A673 (cell line): ENCODE data around the gene MUSTN1.

Experiments used
- EZH2 ChIP-seq: fragments of 200-600 bp; sonication (generic); IDR thresholded peaks from 2 replicates; pipeline ENCODE4 v1.6.1; 2017; ENCODE audit warnings: borderline replicate concordance, low read depth, mild to moderate bottlenecking, mixed read lengths, antibody characterized with exemption, low read length; ENCODE audit not compliant: poor library complexity, severe bottlenecking
- TF ChIP-seq, protein P1 (sequence below): fragments of 300-800, 200-600 bp; sonication (generic); conservative IDR thresholded peaks from 2 replicates; pipeline ENCODE4 v1.5.1; 2017; ENCODE audit warnings: low read depth, mild to moderate bottlenecking, antibody characterized with exemption, low read length, moderate library complexity, mixed read lengths

DNA sequence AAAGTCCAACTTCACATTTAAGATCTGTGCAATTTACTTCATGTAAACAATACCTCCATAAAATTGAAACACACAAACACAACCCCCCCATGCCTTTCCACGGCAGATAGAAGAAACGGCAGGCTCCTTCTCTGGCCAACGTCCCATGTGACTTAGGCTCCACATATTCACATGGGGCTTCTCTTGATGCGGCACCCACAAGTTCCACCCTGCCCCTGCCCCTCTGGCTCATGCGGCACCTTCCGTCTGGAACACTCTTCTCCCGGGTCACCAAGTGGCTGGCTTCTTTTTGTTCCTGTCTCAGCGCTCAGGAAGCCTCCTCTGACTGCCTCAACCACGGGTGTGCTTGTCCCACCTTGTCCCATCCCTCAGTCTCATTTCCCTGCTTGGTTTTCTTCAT is 36.9 kb upstream of the MUSTN1 start:
- TF ChIP-seq, protein P1, sequence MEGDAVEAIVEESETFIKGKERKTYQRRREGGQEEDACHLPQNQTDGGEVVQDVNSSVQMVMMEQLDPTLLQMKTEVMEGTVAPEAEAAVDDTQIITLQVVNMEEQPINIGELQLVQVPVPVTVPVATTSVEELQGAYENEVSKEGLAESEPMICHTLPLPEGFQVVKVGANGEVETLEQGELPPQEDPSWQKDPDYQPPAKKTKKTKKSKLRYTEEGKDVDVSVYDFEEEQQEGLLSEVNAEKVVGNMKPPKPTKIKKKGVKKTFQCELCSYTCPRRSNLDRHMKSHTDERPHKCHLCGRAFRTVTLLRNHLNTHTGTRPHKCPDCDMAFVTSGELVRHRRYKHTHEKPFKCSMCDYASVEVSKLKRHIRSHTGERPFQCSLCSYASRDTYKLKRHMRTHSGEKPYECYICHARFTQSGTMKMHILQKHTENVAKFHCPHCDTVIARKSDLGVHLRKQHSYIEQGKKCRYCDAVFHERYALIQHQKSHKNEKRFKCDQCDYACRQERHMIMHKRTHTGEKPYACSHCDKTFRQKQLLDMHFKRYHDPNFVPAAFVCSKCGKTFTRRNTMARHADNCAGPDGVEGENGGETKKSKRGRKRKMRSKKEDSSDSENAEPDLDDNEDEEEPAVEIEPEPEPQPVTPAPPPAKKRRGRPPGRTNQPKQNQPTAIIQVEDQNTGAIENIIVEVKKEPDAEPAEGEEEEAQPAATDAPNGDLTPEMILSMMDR, result no peak
- TF ChIP-seq EZH2, result no peak
